UCSD-AML1 (cell line): Measurements from ENCODE around the gene DEPP1.

Experiments used
- DNase-seq: peaks from one replicate; lab custom pipeline; 2025; ENCODE audit not compliant: unreplicated experiment; lab: John Stamatoyannopoulos, UW

DEPP1 gene

DNA sequence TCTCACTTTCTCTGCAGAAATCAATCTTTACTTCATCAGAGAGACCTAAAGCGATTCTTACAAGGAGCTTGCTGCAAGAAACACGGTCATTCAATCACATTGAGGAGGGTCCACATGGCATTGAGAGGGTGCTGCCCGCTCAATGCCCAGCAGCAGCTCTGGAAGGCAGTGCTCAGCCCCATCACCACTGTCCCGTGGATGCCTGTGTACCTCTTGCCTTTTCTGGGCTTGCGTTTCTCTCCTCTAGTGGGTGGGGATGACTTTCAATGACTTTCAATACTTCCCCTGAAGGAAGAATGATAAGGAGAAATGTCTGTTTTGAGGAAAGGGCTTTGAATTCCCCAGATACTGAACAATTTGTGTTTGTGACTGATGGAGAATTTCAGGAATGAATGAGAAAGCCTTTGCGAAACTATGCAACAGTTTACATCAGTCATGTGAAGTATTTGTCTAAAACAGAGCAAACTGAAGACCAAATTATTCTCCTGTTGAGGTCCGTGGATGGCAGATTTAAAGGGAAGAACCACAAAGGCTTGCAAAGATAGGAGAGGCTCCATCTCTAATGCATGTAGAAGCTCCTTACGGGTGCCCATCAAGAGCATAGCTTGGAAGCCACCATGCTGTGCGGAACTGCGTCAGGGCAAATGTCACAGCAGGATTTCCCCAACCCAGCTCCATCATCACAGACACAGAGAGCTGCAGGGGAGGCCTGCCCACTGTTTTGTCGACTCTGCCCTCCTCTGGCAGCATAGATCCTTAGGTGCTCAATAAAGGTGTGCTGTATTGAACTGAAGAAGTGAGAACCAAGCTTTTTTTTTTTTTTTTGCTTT lies 15.5 kb upstream of the DEPP1 start:
- DNase-seq: no peak

DNA sequence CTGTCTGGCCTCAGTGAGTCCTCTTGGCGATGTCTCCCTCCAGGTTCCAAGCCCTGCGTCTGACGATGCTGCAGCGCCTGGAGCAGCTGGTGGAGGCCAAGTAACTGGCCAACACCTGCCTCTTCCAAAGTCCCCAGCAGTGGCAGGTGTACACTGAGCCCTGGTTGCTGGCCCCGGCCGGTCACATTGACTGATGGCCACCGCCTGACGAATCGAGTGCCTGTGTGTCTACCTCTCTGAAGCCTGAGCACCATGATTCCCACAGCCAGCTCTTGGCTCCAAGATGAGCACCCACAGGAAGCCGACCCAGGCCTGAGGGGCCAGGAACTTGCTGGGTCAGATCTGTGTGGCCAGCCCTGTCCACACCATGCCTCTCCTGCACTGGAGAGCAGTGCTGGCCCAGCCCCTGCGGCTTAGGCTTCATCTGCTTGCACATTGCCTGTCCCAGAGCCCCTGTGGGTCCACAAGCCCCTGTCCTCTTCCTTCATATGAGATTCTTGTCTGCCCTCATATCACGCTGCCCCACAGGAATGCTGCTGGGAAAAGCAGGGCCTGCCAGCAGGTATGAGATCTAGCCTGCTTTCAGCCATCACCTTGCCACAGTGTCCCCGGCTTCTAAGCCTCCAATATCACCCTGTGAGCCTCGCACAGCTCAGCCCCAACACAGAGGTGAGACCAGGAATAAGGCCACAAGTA lies 14.8 kb upstream of the DEPP1 start:
- no peak for DNase-seq

DNA sequence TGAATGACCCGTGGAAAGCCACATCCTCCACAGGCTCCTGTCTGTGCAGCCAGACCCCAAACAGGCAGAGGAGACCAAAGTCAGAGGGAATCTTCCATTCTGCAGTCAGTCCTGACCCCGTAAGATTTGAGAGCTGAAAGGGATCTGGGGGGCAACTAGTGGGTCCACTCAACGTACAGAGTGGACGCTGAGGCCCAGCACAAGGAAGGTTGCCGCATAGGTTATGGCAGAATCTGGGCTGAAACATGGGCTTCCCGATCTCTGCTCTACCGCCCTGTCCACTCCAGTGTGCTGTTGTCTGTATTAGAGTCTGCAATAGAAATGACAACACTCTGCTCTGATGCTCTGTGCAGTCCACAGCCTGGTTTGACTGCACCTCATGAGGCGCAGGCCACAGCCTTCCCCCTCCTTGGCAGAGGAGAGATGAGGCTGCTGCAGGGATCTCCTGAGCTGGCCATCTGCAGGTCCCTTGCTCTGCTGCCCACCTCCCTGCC lies 14.2 kb upstream of the DEPP1 start:
- DNase-seq: no peak

DNA sequence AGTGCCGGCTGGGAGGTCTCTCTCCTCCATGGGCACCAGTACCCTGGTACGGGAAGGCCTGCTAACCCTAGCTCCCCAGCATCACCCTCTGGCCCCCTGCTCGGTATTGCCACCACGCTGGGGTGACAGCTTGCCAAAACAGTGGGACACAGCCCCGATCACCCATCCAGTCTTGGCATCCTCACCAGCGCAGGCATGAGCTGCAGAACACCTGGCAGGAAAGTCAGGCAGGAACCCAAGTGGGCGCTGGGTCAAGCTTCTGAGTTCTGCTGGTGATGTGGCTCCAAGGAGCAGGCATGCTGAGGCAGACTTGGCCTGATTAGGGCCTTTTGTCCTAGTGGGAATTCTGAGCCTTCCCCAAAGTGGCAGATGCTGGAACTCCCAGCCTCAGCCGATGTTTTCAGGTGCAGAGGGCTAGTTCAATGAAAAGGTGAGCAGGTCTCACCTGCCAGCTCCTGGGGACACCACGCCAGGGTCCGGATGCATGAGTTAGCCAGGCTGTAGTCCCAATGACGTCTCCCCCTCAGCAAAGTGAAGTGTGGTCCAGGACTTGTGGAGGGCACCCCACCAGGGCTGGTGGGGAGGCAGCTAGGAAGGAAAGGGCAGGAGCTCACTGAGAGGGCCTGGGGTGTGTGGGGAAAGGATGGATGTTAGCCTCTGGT lies 13.6 kb upstream of the DEPP1 start:
- no peak for DNase-seq

DNA sequence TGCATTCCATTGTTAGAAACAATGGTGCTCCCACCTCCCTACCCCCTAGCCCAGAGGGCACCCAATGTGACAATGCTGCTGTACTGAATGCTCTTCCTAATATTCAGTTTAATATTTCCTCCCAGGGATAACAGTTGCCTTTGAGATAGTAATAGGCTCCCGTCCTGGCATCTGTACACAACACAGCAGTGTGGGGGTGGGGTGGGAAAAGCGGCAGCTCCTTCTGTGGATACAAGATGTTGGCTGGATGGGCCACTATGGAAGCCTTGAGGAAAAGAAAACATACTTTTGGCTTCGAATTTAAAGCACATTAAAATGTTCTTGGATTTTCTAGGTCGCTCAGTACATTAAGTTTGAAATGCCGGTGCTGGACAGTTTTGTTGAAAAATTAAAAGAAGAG lies 13.0 kb upstream of the DEPP1 start:
- DNase-seq: no peak

DNA sequence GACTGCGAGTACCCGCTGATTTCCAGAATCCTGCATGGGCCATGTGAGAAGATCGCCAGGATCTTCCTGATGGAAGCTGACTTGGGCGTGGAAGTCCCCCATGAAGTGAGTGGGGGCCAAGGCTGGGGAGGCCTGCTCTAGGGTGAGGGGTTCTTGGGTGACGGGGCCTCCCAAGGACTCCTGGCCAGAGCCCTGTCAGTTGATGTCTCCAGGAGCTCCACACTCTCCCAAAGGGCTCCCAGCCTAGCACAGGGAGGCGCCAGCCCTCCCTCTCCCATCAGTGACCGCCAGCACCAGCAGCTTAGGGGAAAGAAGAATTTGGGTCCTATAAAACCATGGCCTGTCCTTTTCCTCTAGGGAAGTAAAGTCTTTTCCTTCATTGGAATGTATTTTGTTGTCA lies 12.4 kb upstream of the DEPP1 start:
- no peak for DNase-seq

DNA sequence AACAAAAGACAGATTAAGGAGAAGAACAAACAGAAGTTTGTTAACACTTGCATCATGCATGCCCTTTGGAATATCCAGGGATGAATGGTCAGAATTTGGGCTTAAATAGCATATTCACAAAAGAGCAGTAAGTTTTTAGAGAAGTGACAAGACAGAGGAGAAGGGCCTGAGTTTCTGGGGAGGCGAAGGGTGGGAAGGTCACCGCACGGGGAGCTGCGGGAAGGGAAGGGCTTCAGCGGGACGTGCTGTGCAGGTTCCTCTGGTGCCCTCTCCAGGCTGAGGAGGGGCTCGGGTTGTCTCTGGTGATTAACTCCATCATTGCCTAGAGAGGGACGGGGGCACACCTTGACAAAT lies 11.7 kb upstream of the DEPP1 start:
- DNase-seq: no peak

DNA sequence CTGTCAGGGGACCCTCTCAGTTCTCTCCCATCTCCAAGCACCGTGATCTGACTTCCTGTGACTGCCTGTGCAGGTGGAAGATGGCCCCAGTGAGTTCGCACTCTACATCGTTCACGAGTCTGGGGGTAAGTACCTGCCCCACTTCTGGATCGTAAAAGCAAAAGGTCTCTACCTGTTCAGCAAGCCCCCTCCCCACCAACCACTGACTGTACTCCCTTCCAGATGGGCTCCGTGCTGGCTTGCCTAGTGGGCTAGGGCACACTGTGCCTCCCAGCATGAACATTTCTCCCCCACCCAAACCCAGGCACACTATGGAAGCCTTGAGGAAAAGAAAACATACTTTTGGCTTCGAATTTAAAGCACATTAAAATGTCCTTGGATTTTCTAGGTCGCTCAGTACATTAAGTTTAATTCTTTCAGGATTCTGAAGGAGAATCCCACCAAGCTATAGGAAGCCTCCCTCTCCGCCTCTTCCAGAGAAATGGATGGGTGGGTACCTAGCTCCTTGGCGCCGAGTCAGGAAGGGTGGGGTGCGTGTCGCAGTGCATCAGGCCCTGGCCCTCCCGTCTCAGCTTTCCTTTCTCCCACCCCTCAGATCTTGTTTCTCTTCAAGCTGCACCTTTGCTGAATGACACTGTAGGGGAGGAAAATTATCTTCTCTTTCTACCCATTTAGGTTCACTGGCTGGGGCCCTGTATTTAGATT lies 11.1 kb upstream of the DEPP1 start:
- no peak for DNase-seq

DNA sequence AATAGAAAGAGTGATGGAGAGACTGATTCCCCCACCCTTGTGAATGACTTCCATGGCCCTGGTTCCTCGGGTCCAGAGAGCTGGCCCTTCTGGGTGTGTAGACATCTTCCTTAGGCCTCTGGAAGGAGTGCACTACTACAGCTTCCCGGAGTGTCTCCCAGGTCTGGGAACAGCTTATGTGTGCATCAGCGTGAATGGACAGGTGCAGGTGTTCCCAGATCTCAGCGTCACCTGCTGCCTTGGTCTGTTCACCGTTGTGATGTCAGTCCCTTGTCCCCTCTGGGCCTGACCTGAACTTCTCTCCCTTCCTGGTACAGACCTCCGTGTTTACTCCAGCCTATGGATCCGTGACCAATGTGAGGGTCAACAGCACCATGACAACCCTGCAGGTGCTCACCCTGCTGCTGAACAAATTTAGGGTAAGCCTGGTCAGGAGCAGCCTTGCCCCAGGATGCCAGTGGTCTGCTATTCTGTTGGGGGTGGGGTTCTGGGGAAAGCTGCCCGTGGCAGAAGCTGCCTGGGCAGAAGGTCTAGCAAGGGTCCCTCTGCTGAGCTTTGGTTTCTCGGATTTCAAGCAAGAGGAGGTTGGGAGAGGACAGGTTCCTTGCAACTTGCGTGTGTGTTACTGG lies 10.5 kb upstream of the DEPP1 start:
- no peak for DNase-seq

DNA sequence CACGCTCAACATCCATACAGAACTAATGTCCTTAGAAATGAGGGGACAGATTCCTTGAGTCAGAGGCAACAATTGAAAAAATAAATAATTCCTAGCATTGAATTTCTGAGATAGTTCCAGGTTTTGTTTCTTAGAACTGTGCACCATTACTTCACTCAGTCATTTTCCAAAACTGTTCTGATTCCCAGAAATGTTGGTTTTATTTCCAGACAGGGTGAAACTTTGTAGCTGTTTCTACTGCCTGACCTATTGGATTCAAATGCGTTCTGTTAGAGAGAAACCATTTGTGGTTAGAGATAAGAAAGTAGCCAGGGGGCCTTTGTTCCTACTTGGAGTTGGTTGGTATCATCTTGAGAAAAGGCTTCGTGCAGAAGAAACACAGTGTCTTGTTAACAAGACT lies 8.1 kb upstream of the DEPP1 start:
- DNase-seq: no peak

DNA sequence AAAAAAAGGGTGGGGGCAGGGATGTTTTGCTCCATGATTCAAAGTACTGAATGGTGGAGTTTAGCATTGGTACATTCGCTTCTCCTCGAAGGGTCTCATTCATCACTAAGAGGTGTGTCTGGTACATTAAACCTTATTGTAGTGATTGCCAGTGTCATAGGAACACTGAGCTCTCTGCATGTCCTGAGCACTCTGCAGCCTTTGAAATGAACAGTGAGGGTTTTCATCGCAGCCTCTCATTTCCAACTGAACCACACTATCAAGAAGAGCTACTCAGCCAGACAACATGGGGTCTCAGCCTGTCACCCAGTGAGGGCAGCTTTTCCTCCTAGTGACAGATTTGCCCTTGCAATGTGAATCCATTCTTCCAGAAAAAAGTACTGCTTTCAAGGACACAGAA lies 7.6 kb upstream of the DEPP1 start:
- DNase-seq: no peak

DNA sequence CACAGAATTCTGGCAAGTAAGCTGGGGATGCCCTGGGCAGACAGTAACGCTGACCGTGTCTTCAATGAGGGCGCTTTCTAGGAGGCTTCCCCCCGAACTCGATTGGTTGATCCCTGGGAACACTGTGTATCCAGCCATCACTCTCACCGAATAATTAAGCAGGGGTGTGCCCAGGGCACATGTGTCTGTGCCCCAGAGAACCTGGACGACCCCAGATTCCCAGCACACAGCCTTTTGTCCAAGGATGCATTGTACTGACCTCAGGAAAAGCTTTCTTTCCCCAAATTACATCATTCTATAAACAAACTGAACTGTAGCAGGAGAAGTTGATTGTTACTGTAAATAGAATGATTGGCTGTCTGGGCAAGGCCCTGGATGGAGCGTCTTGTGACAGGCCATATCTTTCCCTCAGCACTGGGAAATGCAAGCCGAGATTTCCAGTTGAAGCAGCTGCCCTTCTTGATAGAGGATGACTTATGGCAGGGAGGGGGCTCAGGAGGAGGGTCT lies 6.6 kb upstream of the DEPP1 start:
- no peak for DNase-seq

DNA sequence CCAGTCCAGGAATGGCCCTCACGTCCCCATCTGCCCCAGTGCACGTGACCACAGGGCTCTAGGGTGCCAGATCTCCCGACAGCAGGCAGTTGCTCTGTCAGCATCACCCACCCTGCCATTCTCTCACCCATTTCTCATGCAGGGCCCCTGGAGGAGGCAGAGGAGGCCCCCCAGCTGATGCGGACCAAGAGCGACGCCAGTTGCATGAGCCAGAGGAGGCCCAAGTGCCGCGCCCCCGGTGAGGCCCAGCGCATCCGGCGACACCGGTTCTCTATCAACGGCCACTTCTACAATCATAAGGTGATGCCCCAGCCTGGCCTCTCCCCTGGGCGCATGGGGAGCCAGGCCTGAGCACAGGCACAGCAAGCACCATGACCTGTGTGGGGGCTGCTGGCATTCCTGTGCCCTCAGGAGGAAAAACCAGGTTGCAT lies 6.1 kb upstream of the DEPP1 start:
- no peak for DNase-seq

DNA sequence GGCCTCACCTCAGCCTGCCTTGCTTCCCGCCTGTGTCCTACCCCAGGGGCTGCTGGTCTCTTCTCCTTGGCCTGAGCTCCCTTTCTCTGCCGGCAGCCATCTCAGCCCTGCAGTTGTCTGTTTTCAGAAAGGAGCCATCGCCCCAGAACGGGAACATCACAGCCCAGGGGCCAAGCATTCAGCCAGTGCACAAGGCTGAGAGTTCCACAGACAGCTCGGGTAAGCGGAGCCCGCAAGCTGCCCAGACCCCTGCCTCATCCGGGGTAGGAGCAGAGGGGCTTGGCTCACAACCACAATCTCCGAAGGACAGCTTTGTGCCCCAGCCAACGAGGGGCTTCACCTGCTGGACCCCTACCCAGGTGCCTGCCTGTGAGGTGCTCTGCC lies 5.3 kb upstream of the DEPP1 start:
- no peak for DNase-seq

DNA sequence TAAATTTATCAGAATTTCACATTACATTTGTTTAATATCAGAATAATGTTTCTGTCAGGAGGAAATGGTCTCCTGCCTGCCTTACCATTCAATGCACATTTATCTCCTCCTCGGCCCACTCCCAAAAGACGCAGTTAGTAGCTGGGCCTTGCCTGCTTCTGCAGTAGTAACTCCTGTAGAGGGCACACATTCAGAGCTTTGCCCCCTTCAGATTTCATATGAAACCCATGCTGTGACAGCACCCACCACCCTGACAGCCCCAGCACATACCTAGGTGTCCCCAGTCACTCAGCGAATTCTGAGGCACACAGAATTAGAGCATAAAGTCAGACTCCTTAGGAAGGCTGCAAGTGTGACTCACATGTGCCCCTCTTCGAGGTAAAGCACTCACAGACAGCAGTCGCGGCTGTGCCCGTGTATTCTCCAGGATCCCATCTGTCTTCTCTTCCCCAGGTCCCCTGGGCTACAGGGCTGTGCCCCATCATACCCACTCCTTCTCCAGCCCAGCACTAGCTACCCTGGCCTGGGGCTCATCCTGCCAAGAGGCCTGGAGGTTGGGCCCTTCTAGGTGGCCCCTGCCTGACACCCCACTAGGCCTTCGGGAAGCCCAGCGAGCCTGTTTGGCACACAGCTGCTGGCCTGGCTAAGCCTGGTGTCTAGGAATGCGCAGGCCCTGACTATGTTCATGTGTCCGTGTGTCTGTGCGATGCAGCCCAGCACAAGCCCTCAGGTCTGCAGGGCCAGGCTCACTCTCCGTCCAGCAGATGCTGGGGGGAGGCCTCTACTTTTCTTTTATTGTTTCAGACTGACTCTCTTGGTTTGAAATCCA lies 4.7 kb upstream of the DEPP1 start:
- no peak for DNase-seq

DNA sequence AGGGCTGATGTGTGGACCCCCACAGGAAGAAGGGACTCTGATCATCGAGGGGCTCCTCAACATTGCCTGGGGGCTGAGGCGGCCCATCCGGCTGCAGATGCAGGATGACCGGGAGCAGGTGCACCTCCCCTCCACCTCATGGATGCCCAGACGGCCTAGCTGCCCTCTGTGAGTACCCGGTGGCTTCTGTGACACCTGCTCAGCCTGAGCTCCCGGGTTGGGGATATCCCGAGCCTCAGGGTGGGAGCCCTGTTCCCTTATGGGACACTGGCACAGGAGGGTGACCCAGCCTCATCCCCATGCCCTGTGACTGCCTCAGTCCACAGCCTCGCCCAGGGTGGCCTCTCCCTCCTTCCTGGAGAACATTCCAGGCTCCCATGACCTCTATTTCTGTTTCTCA lies 3.9 kb upstream of the DEPP1 start:
- DNase-seq: no peak

DNA sequence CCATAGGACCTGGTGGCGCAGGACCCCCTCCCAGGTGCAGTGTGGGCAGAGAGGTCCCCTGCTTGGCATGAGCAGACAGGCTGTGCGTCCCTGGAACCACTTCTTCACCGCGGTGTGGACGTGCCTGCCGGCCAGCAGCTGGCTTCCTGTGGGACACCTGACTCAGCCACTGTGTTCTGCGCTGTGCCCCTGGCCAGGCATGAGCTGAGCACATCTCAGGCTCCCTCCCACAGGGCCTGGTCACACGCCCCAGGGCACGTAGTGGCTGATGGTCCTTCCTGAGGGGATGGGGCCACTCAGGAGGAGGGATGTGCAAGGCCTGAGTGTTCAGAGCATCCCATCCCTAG lies 3.5 kb upstream of the DEPP1 start:
- DNase-seq: no peak

DNA sequence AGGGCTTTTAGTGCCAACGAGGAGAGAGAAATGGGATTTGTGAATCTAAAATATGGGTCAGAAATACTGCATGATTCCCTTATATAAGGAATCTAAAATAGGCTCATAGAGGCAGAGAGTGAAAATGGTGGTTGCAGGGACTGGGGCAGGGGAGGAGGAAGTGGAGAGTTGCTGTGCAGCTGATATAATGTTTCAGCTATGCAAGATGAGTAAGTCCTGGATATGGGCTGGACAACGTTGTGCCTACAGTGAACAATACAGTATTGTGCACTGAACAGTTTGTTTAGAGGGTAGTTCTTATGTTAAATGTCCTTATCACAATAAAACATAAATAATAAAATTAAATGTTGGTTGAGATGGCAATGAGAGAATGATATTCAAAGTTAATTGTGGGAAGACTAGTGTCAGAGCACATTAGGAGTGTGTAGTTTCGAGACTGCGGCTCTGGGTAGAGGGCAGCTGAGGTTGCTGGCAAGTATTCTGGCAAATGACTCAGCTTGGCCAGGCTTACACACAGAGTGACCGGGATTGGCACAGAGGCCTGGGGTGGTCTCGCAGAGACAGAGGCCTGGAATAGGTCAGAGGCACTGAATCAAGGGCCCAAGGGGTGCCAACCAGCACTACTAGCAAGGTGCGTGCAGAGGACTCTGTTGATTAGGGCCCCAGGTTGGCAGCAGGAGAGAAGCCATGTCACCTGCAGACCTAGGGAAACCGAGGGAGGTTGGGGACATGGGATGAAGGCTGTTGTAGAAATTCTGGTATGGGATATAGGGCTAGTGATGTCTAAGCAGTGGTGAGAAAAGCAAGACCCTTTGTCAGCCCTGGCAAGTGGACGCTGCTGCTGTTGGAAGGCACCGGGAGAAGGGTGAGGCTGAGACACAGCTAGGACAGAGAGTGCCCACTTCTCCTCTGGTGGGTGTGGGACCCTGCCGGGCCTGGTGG lies 2.8 kb upstream of the DEPP1 start:
- DNase-seq: no peak
